Mucosa of stomach (tissue), 1 donor: ENCODE results near the gene ASTN1.

Experiments used
- H3K27me3 ChIP-seq: one replicate; pipeline ENCODE4 v1.7.0; 2013; ENCODE audit warnings: mild to moderate bottlenecking, low read length; ENCODE audit not compliant: control insufficient read depth, insufficient read depth
- H3K36me3 ChIP-seq: one replicate; pipeline ENCODE4 v1.7.0; 2013; ENCODE audit warnings: low read length; ENCODE audit not compliant: control insufficient read depth, insufficient read depth
- H3K4me1 ChIP-seq: one replicate; pipeline ENCODE4 v1.7.0; 2013; ENCODE audit warnings: mild to moderate bottlenecking, low read length; ENCODE audit not compliant: control insufficient read depth, insufficient read depth
- H3K4me3 ChIP-seq: one replicate; pipeline ENCODE4 v1.7.0; 2013; ENCODE audit warnings: low read length
- H3K9ac ChIP-seq: one replicate; pipeline ENCODE4 v1.7.0; 2013; ENCODE audit warnings: mild to moderate bottlenecking, low read length, moderate library complexity
- H3K9me3 ChIP-seq: one replicate; pipeline ENCODE4 v1.7.0; 2013; ENCODE audit warnings: mild to moderate bottlenecking, low read length, moderate library complexity; ENCODE audit not compliant: control insufficient read depth
- donor health status: Pancreatic carcinoma.

ASTN1 gene

GRCh38 chr1:176926330-176927086 is 238.0 kb downstream of the ASTN1 start:
- Histone ChIP-seq H3K9me3 (no peaks in the 10 kb centered on the region), H3K27me3 (no peaks in the 10 kb centered on the region), H3K9ac (no peak overlapping the region), H3K4me3 (no peak overlapping the region), H3K36me3 (no peaks in the 10 kb centered on the region), H3K4me1 (no peaks in the 10 kb centered on the region)

- Histone ChIP-seq H3K4me3 (no peak overlapping the region), H3K27me3 (no peaks in the 10 kb centered on the region), H3K9ac (no peak overlapping the region), H3K9me3 (no peaks in the 10 kb centered on the region), H3K36me3 (no peaks in the 10 kb centered on the region), H3K4me1 (no peaks in the 10 kb centered on the region)
Measured at GRCh38 chr1:176925223-176925622, 239.3 kb downstream of the ASTN1 start.

GRCh38 chr1:176923283-176923682 is 241.2 kb downstream of the ASTN1 start:
- Histone ChIP-seq H3K9ac (no peak overlapping the region), H3K9me3 (no peaks in the 10 kb centered on the region), H3K4me3 (no peak overlapping the region), H3K36me3 (no peaks in the 10 kb centered on the region), H3K4me1 (no peaks in the 10 kb centered on the region), H3K27me3 (no peaks in the 10 kb centered on the region)

DNA sequence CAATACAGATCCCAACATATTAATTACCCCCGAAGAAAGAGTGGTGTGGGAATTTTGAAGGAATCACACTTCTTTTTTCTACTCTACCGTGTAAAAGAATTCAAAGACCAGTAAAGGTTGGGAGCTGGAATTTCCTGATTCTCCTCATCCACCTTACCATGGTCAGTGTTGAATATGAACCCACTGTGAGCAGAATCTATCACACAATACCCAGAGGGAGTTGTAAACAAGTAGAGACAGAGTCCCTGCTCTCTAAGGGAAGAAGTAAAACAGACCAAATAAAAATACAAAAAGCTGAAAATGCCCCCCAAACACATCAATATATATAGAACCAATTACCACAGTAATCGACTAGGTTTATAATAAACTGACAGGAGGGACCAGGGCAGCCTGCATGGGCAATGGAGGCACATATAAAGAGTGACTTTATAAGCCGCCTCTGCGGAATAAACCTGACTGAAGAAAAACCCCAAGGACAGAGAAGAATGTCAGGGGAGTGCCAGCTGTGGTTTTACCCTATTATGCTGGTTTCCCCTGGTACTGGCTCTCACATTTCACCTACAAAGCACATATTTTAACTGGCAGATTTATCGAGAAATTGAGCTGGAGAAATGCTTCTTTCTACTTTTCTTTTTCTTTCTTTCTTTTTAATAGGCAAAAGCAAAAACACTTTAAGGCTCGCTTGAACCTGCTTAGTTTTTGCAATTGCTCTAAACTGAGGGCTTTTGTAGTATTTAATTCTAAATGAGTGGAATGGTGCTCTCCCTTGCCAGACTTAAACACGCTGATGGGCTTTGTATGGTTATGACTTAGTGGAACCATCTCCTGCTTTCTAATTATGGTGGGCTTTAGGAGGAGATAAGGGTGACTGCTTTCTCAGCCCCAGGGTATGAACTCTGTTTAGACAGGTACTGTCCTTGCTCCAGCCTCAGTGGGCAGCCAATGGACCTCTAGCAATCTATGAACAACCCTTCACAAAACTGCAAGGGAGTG is 244.8 kb downstream of the ASTN1 start:
- H3K4me1 ChIP-seq = no peaks in the 10 kb centered on the region
- H3K9ac ChIP-seq = no peak overlapping the region
- no peaks in the 10 kb centered on the region for H3K27me3 ChIP-seq
- no peaks in the 10 kb centered on the region for H3K36me3 ChIP-seq
- no peaks in the 10 kb centered on the region for H3K9me3 ChIP-seq
- H3K4me3 ChIP-seq = no peak overlapping the region

- Histone ChIP-seq H3K4me3 (no peak overlapping the region), H3K27me3 (peaks cover 27% of the 10 kb centered on the region), H3K4me1 (no peaks in the 10 kb centered on the region), H3K9me3 (no peaks in the 10 kb centered on the region), H3K9ac (no peak overlapping the region), H3K36me3 (no peaks in the 10 kb centered on the region)
Measured at GRCh38 chr1:176905648-176906047, 258.9 kb downstream of the ASTN1 start.

- H3K27me3 ChIP-seq = peaks cover 27% of the 10 kb centered on the region
- no peaks in the 10 kb centered on the region for H3K9me3 ChIP-seq
- H3K4me3 ChIP-seq = no peak overlapping the region
- H3K36me3 ChIP-seq = no peaks in the 10 kb centered on the region
- H3K4me1 ChIP-seq = no peaks in the 10 kb centered on the region
- H3K9ac ChIP-seq = no peak overlapping the region
Measured at GRCh38 chr1:176904057-176904751, 260.3 kb downstream of the ASTN1 start.

- no peak overlapping the region for H3K4me3 ChIP-seq
- H3K27me3 ChIP-seq = peaks cover 27% of the 10 kb centered on the region
- no peaks in the 10 kb centered on the region for H3K36me3 ChIP-seq
- no peak overlapping the region for H3K9ac ChIP-seq
- H3K9me3 ChIP-seq = no peaks in the 10 kb centered on the region
- H3K4me1 ChIP-seq = no peaks in the 10 kb centered on the region
Measured at GRCh38 chr1:176903474-176903873, 261.0 kb downstream of the ASTN1 start.

DNA sequence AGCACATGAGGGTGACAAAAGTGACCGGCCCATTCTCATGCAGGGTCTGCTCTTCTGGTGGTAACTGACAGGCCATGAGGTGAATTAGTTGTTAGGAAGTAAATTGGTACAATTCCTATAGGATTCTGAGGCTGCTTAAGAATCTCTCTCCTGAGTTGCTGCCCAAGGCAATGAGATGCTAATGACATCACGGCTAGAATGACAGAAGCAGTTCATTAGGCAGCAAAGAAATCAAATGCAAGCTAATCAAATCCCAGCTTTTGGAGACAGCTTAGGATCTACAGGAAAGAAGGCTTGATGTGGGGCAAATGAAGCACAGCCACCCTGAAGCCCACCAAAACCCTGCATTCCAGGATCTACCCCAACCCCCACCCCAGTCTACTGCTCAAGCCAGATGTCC is 265.2 kb downstream of the ASTN1 start:
- Histone ChIP-seq H3K36me3 (no peaks in the 10 kb centered on the region), H3K27me3 (peaks cover 21% of the 10 kb centered on the region), H3K4me1 (no peaks in the 10 kb centered on the region), H3K4me3 (no peak overlapping the region), H3K9ac (no peak overlapping the region), H3K9me3 (no peaks in the 10 kb centered on the region)

DNA sequence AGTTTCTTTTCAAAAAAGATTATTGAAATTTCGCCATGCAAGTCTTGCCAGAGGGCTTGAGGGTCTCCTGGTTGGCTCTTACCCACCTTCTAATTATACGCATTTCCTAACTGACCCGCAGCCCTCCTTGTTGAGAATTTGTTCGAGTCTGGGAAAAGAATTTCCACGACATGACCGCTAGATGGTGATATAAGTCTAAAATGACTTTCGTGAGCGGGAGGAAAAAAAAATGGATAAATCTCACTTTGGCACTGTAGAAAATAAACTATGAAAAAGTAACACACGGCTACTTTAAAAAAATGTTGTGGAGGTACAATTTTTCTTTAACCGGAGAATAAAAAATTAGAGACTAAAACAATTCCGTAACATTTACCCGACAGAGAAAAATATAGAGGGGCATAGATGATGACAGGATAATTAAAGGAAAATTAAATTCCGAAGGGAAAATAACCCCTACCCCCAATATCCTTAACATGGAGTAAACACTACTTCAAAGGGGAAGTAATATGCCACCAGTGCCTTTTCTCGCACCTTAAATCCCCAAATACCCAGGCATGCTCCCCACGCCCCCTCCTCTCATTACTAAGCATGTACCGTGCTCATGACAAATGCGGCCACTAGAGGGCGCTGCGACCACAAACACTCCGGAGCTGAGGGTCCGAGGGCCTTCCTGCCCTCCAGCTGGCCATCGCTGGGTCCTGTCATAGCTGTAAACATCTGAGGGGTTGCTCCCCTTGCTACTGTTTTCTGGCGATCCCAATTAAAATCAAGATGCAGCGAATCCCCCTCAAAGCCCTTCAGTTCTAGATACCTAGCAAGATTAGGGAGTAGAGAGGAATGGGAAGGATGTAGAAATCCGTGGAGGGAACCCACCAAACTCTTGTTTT is 266.9 kb downstream of the ASTN1 start:
- Histone ChIP-seq H3K27me3 (peaks cover 10% of the 10 kb centered on the region), H3K9me3 (no peaks in the 10 kb centered on the region), H3K9ac (no peak overlapping the region)

DNA sequence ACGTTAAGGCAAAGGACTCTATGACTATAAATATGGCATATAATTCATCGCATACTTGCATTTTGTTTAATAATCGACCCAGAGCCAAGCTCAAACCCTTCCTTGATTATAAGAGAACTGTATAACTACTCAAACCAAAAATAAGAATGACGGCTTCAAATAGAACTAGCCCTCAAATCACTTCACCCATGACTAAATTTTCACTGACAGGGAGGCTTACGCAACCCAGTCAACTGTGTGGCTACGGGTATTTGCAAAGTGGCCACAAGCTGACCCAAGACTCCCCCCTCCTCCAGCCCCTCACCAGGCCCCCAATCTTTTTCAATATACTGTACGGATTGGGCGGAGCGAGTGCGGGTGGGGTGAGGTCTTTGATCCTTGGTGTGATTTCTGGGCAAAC is 268.3 kb downstream of the ASTN1 start:
- no peak overlapping the region for H3K4me3 ChIP-seq
- no peak overlapping the region for H3K9ac ChIP-seq
- H3K4me1 ChIP-seq = no peaks in the 10 kb centered on the region
- no peaks in the 10 kb centered on the region for H3K9me3 ChIP-seq
- no peaks in the 10 kb centered on the region for H3K36me3 ChIP-seq
- peaks cover 8% of the 10 kb centered on the region for H3K27me3 ChIP-seq

More for the DNA sequence above, 266.9 kb downstream of the ASTN1 start:
- Histone ChIP-seq H3K36me3 (no peaks in the 10 kb centered on the region), H3K4me3 (no peak overlapping the region), H3K4me1 (no peaks in the 10 kb centered on the region)

DNA sequence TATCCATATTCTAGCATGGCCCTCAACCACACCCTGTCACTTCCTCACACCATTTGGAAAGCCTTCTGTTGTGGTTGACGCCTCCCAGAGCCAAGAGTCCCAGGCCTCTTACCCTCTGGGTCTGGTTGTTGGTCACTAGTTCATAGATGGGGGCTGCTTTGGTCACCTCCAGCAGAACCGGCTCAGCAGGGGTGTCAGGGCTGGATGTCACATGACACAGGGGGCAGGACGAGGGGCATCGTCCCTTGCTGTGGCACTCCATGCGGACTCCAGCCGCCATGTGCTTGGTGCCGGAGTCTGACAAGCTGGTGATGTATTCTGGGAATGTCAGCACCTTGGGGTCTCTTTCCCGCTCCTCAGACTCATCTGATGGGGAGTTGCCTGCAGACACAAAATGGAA is 270.1 kb downstream of the ASTN1 start:
- Histone ChIP-seq H3K36me3 (no peaks in the 10 kb centered on the region), H3K27me3 (peaks cover 6% of the 10 kb centered on the region), H3K9me3 (no peaks in the 10 kb centered on the region), H3K9ac (no peak overlapping the region), H3K4me3 (no peak overlapping the region), H3K4me1 (no peaks in the 10 kb centered on the region)
